Activated CD8-positive, alpha-beta memory T cell treated with anti-CD3 and anti-CD28 coated beads for 4 hours (primary cell): ENCODE measurements around the gene FKBP1C.

Experiments
- DNase-seq, 2 donors: peaks; one replicate each; pipeline ENCODE4 v3.0.0-alpha.2; 2020; ENCODE audit warnings: low read depth in 2 of 2

Gene FKBP1C

GRCh38 chr6:63261820-63262219 is 50.6 kb downstream of the FKBP1C start:
- DNase-seq: no peak
